Endothelial cell (in vitro differentiated cells): ENCODE measurements around the gene SNAP25. TPM values are rescaled to one million over a fixed set of nuclear protein-coding genes. Genes with fewer than 3 reads are reported as not detected.

Experiments
- DNase-seq: peaks from one replicate; pipeline ENCODE4 v3.0.0; 2021; ENCODE audit warnings: low spot score
- H3K27ac Mint-ChIP-seq: one replicate; pipeline ENCODE4 v1.8.0; 2021; ENCODE audit warnings: mixed read lengths, inconsistent platforms; ENCODE audit not compliant: unreplicated experiment
- H3K27me3 Mint-ChIP-seq: one replicate; pipeline ENCODE4 v1.8.0; 2021; ENCODE audit warnings: mild to moderate bottlenecking, moderate library complexity, mixed read lengths, inconsistent platforms; ENCODE audit not compliant: unreplicated experiment
- H3K36me3 Mint-ChIP-seq: one replicate; pipeline ENCODE4 v1.8.0; 2021; ENCODE audit warnings: mild to moderate bottlenecking, low read depth, mixed read lengths, inconsistent platforms; ENCODE audit not compliant: unreplicated experiment
- H3K4me1 Mint-ChIP-seq: one replicate; pipeline ENCODE4 v1.8.0; 2021; ENCODE audit warnings: mild to moderate bottlenecking, mixed read lengths, inconsistent platforms; ENCODE audit not compliant: unreplicated experiment
- H3K4me3 Mint-ChIP-seq: one replicate; pipeline ENCODE4 v1.8.0; 2021; ENCODE audit warnings: mild to moderate bottlenecking, mixed read lengths, inconsistent platforms; ENCODE audit not compliant: unreplicated experiment
- H3K9me3 Mint-ChIP-seq: one replicate; pipeline ENCODE4 v1.8.0; 2021; ENCODE audit warnings: mixed read lengths, inconsistent platforms; ENCODE audit not compliant: unreplicated experiment
- CTCF ChIP-seq: fragments of 200-600 bp; sonication (generic); IDR thresholded peaks from one replicate; pipeline ENCODE4 v1.5.0; 2021; ENCODE audit warnings: antibody characterized with exemption; ENCODE audit not compliant: unreplicated experiment
- total RNA-seq: library from RNA; stranded (reverse); fragmentation: NEBNext Ultra II Directional; extraction: Animal tissue kit (Norgen Biotek cat#: 25700); gene quantifications from one replicate; pipeline ENCODE4 v1.2.1, GENCODE V29; 2021; ENCODE audit not compliant: unreplicated experiment

Gene SNAP25
- total RNA-seq, 1 donor from 2014 or later = 0.38 TPM

GRCh38 chr20:10286356-10286755, 67.7 kb downstream of the SNAP25 start:
- Mint-ChIP-seq H3K4me3 (no peak overlapping the region), H3K36me3 (no peaks in the 10 kb centered on the region), H3K9me3 (no peaks in the 10 kb centered on the region), H3K27ac (no peak overlapping the region), H3K4me1 (no peaks in the 10 kb centered on the region), H3K27me3 (no peaks in the 10 kb centered on the region)
- DNase-seq = no peak
- no peak for TF ChIP-seq CTCF

DNA sequence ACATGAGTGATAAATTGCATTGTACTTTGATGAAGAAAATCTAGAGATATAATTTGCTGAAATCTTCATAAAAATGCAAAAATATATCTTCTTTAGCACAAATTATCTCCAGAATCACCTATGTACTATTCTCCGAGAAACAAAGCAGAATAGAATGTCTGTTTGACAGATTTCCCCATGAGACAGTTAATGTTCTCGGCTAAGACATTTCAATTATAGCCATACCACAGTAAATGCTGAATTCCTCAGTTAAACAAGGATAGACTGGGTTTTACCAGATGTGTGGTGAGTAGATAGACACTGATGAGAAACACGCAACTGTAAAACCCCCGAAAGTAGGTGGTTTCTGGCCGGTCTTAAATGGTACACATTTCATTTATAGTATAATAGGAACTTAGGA, 69.8 kb downstream of the SNAP25 start:
- Mint-ChIP-seq H3K9me3 (no peaks in the 10 kb centered on the region), H3K27me3 (no peaks in the 10 kb centered on the region), H3K4me3 (no peak overlapping the region), H3K4me1 (no peaks in the 10 kb centered on the region), H3K36me3 (no peaks in the 10 kb centered on the region), H3K27ac (no peak overlapping the region)
- no peak for TF ChIP-seq CTCF
- no peak for DNase-seq

DNA sequence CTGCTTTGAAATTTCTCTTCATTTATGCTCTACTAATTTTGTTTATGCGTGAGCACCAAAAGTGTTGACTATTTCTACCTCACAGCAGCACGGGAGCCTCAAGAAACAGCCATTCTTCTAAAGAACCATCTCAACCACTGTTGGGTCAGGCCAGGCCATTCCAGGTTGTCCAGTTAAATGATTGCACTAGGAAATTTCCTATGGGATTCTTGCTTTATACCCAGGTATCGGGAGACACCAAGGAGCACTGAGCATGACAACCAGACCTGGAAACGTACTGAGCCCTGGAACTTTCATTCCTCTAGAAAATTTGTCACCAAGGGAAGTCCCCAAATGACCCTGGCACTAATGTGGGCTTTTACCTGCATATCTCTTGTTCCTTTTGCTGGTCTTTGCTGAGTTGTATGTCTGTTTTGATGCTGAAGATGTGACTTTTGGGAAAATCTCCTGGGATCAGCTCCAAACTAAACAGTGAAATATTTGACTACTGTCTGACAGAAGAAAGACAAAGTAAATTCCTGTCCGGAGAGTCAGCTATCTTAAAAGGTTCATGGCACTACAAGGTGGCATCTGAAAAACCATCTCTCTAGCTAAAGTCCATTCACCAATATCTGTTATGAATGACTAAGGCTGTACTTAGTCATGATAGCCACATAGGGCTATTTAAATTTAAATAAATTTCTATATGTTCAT, 70.5 kb downstream of the SNAP25 start:
- H3K4me3 Mint-ChIP-seq = no peak overlapping the region
- no peaks in the 10 kb centered on the region for H3K27me3 Mint-ChIP-seq
- no peak for DNase-seq
- no peaks in the 10 kb centered on the region for H3K36me3 Mint-ChIP-seq
- no peak overlapping the region for H3K27ac Mint-ChIP-seq
- no peak for TF ChIP-seq CTCF
- no peaks in the 10 kb centered on the region for H3K9me3 Mint-ChIP-seq
- no peaks in the 10 kb centered on the region for H3K4me1 Mint-ChIP-seq

- H3K27ac Mint-ChIP-seq = no peak overlapping the region
- H3K36me3 Mint-ChIP-seq = no peaks in the 10 kb centered on the region
- H3K4me3 Mint-ChIP-seq = no peak overlapping the region
- TF ChIP-seq CTCF = no peak
- no peaks in the 10 kb centered on the region for H3K4me1 Mint-ChIP-seq
- no peaks in the 10 kb centered on the region for H3K27me3 Mint-ChIP-seq
- H3K9me3 Mint-ChIP-seq = no peaks in the 10 kb centered on the region
- DNase-seq = no peak
Observed at GRCh38 chr20:10291568-10292248, 73.1 kb downstream of the SNAP25 start.

DNA sequence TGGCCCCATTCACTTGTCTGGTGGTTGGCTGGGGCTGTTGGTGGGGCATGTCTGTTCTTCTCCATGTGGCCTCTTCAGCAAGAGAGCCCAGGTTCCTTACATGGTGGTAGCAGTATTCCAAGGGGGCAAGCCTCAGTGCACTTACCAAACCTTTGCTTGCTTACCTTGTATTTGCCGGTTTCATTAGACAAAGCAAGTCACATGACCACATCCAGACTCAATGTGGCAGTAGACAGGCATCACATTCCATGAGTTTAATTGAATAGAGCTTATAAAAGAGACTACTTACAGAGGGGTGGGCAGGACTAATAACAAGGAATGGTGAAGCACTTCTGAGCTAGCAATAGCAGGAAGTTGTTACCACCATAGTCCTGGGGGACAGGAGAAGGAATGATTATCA, 78.6 kb downstream of the SNAP25 start:
- Mint-ChIP-seq H3K4me3 (no peak overlapping the region), H3K27ac (no peak overlapping the region), H3K27me3 (peaks cover 2% of the 10 kb centered on the region), H3K4me1 (no peaks in the 10 kb centered on the region), H3K36me3 (no peaks in the 10 kb centered on the region), H3K9me3 (no peaks in the 10 kb centered on the region)
- no peak for TF ChIP-seq CTCF
- no peak for DNase-seq
